ENCODE measurements around the gene BCAS3. TPM values are rescaled to one million over a fixed set of nuclear protein-coding genes. Genes with fewer than 3 reads are reported as not detected.

Gene BCAS3
- total RNA-seq, 2 donors from 2014 or later: 14.7 to 17.5 TPM

DNA sequence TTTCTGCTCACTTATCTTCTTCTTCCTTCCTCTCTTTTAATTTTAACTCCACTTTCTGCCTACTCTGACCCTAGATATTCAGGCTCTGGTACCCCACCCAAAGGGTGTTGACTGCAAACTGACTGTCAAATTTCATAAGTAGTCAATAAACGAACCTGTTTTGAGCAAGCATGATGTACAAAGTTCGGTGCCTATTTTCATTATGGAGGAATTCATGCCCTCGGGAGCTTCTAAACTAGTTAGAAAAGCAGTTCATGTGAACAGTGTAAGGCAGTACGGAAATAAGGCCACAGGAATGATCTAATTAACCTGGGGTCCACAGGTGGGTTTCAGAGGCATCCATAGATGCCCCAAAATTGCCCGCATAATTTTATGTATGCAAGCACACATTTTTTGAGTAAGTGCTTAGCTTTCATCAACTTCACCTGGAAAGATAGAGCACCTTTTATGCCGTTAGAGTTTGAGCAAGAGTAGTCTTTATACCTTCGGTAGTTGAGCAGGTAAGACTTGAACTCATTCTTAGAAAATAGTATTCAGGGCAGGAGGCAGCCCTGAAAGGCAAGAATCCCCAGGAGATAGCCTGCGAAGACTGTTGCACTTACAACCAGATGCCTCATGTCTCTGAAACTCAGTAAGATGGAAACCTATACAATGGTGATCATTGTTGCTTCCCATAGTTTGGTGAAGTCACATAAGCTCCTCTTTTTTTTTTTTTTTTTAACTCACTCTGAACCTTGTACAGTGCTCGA lies 685.4 kb downstream of the BCAS3 start:
- intact Hi-C loops (cut with DNase I): no loop called here
- no peak for DNase-seq
- no peak for ATAC-seq

DNA sequence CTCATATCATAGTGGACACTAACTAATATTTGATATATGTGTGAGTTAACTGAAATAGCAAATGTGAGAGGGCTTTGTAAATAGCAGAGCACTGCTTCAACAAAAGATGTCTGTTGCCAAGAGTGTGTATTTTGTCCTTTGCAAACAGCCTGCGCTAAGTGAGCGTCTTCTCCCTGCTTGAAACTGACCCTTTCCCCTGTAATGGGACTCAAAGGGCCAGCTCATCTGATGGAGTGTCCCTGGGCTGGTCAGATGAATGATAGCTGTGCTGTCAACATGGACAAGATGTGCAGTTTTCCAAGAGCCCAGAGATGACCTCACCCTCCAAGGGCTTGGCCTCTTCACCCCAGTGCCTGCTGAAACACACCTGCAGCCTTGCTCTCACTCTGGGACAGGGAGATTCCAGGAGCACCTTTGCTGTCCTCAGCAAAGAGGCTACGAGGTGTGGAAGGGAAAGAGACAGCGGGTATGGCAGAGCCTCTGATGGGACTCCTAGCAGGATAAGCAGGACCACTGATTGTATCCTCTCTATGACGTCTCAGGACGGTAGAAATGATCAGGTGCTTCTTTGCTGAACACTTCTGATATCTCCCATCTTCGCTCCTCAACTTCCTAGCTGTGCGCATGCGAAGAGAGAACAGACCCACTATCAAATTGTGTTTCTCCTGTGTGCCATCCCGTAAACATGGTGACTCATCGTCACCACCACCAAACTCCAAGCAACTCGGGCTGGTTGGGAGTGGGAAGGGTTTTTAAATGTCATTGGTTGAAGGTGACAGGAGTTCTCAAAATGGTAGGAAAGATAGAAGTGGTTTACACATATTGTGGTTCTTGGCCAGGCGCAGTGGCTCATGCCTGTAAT lies 686.2 kb downstream of the BCAS3 start:
- intact Hi-C loops (cut with DNase I): no loop called here
- ATAC-seq (no peak), DNase-seq (no peak)

DNA sequence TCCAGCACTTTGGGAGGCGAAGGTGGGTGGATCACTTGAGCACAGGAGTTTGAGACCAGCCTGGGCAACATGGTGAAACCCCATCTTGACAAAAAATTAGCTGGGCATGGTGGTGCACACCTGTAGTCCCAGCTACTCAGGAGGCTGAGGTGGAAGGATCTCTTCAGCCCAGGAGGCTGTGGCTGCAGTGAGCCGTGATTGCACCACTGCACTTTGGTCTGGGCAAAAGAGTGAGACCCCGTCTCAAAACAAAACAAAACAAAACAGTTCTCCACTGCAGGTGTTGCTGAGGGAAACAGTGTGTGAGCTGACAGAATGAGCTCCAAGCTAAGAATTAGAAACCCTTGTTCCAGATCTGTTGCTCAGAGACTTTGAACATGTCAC lies 686.8 kb downstream of the BCAS3 start:
- DNase-seq: no peak
- intact Hi-C loops (cut with DNase I): no loop called here

DNA sequence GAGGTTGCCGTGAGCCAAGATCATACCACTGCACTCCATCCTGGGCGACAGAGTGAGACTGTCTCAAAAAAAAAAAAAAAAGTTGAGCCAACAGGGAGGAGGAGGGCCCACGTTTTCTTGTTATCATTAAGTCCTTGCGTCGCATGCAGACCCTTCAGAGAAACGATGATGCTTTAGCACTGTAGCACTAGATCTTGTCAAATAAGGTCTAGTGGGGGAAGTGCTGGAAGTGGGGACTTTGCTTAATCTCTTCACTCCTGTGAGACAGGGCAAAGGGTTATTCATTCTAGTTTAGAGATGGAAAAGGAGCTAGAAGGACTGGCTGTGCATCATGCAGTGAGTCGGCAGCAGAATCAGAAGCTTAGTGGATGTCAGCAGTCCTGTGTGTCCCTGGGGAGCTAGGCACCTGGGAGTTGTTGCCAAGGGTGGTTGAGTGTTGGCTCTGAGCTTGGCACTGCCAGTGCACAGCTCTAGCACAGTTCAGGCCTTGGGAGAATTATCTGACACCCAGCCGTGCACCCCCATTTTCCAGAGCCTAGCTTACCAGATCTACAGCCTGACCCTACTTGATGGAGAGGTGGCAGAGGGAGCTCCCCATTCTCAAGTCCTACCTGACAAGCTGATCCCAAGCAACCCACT lies 688.5 kb downstream of the BCAS3 start:
- ATAC-seq: peak; percentile 77 to 78
- intact Hi-C loops (cut with DNase I): no loop called here
- no peak for DNase-seq

More for the DNA sequence above, 686.8 kb downstream of the BCAS3 start:
- no peak for ATAC-seq

DNA sequence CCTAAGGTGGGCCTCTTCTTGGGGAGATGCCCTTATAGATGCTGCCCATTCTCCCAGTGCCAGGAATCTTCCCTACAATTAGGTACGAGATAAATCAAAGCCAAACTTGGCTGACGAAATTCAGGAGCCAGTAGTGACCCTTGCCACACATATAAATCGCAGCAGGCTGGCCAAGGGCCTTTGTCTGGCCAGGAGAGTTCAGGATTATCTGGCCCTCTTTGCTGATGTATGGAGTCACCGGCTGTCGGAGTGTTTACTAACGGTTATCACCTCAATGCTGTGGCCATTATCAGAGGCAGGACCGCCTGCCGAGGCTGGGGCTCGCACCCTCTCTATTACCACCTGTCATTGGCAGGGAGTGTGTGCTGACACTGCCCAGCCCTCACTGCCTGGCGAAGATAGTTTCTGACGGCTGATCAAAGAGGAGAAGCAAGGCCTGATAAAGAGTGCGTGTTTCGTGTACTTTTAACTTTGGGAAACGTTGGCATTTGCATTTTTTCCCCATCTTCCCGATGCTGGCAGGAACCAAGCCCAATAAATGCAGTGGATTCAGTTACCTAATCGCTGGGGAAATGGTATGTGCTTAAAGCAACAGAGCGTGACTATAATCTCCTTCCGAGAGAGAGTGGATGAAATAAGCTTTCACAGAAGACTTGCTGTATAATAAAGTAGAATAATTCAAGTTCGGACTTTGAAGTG lies 689.2 kb downstream of the BCAS3 start:
- ATAC-seq: peak; percentile 95 to 96
- intact Hi-C loops (cut with DNase I): no loop called here
- peak; percentile 75 for DNase-seq

DNA sequence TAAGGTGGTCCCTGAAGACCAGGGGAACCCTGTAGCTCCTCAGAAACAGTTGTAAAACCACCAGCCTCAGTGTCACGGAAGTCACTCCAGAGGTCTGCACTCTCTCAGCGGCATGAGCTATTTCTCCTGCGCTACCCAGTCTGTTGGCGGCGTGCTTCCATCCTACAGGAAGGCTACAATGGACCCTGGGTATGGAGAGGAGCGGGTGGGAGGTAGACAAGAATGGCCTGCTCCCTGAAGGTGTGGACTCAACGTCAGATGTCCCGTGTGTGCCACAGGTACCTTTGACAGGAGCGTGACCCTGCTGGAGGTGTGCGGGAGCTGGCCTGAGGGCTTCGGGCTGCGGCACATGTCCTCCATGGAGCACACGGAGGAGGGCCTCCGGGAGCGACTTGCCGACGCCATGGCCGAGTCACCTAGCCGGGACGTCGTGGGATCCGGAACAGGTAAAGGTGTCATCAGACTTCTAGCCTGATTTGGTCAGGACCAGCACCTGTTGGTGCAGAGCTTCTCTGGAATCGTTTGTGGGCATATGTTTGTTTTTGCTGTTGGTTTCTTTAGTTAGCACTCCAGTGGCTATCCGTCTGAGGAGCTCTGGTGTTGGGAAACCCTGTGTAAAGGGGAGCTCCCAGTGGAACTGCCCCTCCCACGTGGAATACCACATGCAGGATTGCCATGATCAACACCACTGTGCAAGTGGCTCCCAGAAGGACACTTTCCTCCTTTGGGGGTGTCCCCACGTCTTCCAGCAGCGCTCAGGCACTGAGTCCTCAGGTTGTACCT lies 690.6 kb downstream of the BCAS3 start:
- intact Hi-C loops (cut with DNase I): no loop called here
- DNase-seq (no peak), ATAC-seq (peak in 1 of 2 donors; percentile 29)

DNA sequence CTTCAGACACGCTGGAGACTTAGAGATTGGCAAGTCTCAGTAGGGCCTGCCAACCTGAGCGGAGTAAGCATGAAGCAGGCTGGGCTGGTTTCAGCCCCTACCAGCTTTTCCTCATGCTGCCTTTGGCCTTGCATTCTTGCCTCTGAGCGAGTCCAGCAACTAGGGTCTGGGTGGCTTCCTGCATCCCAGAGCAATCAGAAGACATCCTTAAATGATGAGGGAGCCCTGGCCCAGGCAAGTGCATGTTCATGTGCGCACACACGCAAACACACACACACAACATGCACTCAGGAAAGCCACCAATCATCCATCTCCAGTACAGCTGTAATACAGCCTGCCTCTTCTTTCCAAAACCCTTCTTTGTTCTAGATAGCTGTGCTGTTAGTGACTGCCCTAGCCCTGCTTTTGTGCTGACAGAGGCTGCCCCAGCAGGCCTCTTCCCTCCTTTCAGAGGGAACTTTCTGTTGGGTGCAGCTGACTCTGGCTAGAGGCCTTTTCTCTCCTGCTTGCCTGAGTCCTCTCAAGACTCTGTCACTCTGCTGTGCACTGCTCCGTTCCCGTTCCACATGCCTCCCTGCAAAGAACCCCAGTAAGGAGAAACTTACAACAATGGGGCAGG lies 691.3 kb downstream of the BCAS3 start:
- ATAC-seq (no peak), DNase-seq (no peak)
- intact Hi-C loops (cut with DNase I): no loop called here

DNA sequence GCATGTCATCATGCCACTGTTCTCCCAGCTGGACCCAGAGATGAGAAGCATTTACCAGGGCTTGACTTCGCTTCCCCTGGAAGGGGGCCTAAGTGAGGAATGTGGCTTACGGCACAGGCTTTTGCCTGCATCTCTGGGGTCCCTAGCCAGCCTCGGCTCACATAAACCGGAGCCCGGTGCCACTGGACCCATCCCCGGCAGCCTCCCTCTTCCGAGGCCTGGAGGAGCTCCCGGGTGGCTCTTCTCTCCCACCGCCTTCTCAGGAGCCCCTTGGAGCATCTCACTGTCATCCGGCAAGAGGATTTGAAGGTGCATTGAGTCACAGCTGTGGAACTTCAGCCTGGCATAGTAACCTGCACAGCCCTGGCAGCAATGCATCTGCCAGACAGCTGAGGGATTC lies 692.1 kb downstream of the BCAS3 start:
- no peak for DNase-seq
- ATAC-seq: no peak
- intact Hi-C loops (cut with DNase I): no loop called here

DNA sequence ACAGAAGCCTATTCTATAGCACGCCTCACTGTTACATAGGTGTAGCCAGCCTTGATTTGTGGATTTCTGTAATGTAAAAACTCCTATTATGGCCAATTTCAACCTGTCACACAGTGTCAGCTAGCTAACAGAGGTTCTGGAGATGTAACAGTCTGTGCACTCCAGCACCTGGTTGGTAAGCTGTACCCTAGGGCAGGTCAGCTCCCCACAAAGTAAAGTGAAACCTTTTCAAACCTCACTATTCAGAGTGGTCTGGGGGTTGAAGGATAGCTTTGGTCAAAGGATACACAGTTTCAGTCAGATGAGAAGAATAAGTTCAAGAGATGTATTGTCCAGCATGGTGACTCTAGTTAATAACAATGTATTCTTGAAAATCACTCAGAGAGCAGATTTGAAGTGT lies 693.5 kb downstream of the BCAS3 start:
- ATAC-seq: no peak
- intact Hi-C loops (cut with DNase I): no loop called here
- no peak for DNase-seq

DNA sequence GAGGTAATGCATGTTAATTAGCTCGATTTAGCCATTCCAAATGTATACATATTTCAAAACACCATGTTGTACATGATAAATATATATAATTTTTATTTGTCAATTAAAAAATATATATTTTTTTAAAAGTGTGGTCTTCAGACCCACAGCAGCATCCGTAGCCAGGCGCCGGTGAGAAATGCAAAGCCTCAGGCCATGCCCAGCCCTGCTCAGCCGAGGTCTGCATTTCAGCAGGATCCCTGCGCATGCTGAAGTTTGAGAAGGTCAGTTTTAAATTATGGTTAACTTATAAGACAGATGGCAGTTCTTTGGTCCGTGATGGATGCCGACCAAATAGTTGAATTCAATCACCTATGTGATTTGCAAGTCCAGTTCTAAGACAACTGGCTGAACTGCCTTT lies 694.0 kb downstream of the BCAS3 start:
- ATAC-seq (no peak), DNase-seq (no peak)
- intact Hi-C loops (cut with DNase I): no loop called here

DNA sequence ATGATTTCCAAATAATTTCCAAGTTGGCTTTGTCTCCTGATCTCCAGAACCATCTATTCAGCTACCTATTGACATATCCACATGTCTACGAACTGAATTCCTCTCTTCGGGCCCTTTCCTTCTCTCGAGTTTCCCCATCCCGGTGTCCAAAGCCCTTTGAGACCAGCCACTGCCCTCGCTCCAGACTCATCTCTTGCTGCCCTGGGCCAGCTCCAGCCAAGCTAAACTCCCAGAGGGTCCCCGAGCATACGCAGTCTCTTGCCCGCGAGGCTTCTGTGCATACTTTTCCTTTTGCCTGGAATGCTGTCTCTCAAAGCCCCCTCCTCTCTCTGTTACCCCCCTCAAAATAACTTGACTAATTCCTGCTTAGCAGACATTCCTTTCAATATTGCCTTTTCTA lies 694.8 kb downstream of the BCAS3 start:
- ATAC-seq: no peak
- intact Hi-C loops (cut with DNase I): no loop called here
- DNase-seq: no peak

DNA sequence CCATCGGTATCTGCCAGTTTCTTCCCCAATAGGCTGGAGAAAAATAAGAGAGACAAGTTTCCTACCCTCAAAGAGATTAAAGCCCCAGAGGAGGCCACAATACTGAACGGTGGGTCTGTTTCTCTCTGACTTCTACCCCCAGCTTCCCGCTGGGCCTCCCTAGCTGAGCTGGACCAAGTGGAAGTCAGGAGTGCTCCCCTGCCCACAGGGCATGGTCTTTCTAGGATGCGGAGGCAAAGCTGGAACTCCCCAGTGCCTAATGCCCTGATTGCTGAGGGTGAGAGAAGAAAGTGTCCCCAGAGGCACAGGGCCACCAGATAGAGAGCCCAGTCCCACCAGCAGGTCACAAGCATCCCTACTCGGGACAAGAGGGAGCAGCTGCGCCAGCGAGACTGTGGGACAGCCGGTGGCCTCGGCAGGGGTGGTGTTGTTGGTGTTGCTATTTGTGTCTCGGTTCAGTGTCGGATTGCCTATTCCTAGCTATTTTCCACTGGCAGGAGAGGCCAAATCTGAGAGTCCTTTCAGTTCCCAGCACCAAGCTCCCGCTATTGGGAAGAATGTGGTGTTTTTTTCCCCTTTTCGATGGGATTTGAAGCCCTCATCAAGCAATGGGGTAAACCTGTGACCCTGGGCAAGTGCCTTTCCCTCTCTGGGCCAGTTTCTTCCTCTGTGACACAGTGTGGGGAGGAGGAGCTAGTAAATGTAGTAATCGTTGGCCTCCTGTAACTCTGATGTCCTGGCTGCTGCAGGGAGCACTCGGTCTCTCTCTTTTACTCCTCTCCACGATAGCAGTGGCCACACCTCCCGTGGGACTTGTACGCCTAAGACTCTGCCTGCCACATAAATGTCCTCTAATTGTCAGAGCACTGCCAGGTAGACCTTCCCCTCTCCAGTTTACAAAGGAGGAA lies 699.5 kb downstream of the BCAS3 start:
- DNase-seq (no peak), ATAC-seq (peak in 1 of 2 donors; percentile 10)
- intact Hi-C loops (cut with DNase I): no loop called here

DNA sequence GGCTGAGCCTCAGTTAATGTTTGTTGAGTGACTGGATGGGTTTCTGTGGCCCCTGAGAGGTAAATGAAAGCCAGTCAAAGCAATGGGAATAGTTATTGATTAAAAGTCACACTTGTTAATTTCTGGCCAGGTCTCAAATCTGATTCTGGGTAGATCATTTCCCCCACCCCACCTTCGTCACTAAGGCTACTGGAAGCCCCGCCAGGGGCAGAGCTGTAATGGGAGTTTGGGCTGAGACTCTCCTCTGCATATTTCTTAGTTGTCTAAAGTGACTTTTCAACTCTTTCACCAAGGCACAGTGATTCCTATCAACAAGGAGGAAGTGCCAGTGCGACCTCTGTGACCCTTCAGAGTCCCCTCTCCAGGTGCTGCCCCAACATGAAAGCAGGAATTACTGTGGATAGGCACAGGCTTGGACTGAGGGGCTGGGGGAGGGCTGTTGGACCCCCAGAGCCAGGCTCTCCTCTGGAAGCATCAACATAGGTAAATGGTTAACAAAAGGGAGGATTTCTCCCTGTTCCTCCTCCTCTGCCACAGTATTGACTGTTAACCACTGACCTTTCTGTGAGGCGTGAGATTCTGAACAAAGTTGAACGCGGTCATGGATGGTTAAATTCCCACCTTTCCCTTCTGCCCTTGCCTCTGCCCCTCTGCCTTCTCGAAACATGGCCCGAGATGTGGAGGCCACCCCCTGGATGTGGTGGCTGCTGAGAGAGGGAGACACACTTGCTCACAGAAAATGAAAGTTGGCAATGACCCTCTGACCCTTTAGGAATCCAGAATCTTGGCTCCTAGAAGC lies 701.2 kb downstream of the BCAS3 start:
- intact Hi-C loops (cut with DNase I): no loop called here
- ATAC-seq (no peak), DNase-seq (no peak)

DNA sequence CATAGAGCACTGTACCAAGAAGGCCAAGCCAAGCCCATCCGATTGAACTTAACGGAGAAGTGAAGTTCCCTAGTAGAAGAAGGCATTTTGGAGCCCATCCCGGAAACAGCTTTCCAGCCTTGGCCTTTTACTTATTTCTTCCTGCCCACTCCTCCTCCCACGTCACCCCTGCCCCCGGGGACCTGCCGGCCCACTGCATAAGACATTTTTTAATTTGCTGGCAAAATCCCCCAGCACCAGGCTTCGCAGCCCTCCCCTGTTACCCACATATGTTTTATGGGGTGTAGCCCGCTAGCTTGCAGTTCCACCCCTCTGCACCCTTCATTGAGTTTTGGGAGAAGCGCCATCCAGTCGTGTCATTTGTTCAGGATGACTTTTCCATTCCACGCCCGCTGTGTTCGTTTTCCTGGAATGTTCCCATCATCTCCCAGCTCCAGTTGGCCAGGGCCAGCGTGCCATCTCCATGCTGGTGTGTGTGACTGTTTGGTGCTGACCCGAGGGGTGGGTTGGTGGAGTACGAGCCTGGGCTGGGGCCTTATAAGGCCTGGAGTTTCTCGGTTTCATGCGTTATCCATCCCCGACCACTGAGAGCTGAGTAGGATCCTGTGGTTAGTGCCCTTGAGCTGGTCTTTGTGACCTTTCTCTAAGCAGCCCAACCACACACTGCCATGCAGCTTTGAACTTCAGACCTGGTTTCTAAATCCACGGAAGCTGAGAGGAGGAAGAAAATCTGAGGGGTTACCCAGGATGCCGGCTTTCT lies 702.0 kb downstream of the BCAS3 start:
- intact Hi-C loops (cut with DNase I): no loop called here
- DNase-seq (no peak), ATAC-seq (peak in 1 of 2 donors; percentile 12)

DNA sequence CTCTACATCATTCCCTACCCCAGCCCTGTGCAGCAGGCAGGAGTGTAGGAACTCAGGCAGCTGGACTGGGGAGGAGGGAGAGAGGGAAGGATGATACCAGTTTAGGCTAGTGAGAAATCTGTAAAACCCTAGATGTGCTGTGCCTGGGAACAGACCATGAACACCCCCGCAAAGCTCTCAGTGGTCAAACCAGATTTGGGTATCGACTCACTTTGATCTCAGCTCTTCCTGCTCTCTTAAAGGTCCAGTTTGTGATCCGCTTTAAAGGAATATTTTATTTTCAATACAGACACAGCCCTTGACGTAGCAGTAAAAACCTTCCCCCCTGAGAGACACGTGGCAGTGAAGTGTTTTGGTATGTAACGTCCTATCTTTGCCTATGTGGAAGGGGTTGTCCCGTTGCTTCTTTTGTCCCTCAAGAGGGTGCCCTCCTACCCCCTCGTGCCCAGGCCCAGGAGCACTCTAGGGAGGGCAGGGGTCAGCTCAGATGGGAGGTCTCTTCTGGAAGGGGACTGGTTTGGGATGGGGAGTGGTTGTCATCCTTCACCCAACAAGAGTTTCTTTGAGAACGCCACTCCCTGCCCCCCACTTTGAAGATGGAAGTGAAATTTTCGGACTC lies 702.7 kb downstream of the BCAS3 start:
- intact Hi-C loops (cut with DNase I): no loop called here
- ATAC-seq (no peak), DNase-seq (no peak)
